Trophoblast cell (in vitro differentiated cells and primary cell): ENCODE measurements around the gene HOXC11.

Source experiments
- DNase-seq, 2 donors: peaks; one replicate each; pipeline ENCODE4 v3.0.0-alpha.2; 2016
- H2AFZ ChIP-seq: 2 replicates; pipeline ENCODE4 v1.6.1; 2013; ENCODE audit warnings: low read length, moderate library complexity, mild to moderate bottlenecking; ENCODE audit not compliant: insufficient read depth, poor library complexity
- H2AK5ac ChIP-seq: 2 replicates; pipeline ENCODE4 v1.6.1; 2013; ENCODE audit warnings: mild to moderate bottlenecking, low read length
- H2BK120ac ChIP-seq: 2 replicates; pipeline ENCODE4 v1.6.1; 2013; ENCODE audit warnings: low read length, mild to moderate bottlenecking, moderate library complexity; ENCODE audit not compliant: insufficient read depth, poor library complexity
- H2BK12ac ChIP-seq: 2 replicates; pipeline ENCODE4 v1.6.1; 2013; ENCODE audit warnings: mild to moderate bottlenecking, low read length, moderate library complexity
- H2BK5ac ChIP-seq: 2 replicates; pipeline ENCODE4 v1.6.1; 2013; ENCODE audit warnings: low read length, low read depth, moderate library complexity, mild to moderate bottlenecking; ENCODE audit not compliant: poor library complexity
- H3K14ac ChIP-seq: 2 replicates; pipeline ENCODE4 v1.6.1; 2013; ENCODE audit warnings: mild to moderate bottlenecking, low read length
- H3K18ac ChIP-seq: 2 replicates; pipeline ENCODE4 v1.6.1; 2013; ENCODE audit warnings: mild to moderate bottlenecking, low read length
- H3K23ac ChIP-seq: 2 replicates; pipeline ENCODE4 v1.6.1; 2013; ENCODE audit warnings: low read length
- H3K27ac ChIP-seq: 2 replicates; pipeline ENCODE4 v1.5.1; 2013; ENCODE audit warnings: low read depth, mild to moderate bottlenecking, inconsistent platforms, low read length, moderate library complexity
- H3K27me3 ChIP-seq: 2 replicates; pipeline ENCODE4 v1.6.1; 2013; ENCODE audit warnings: inconsistent platforms, mild to moderate bottlenecking, low read length, moderate library complexity; ENCODE audit not compliant: insufficient read depth
- H3K36me3 ChIP-seq, 2 experiments: 1 replicate in 1 of 2; 2 replicates in 1 of 2; pipeline ENCODE4 v1.6.1; 2013; ENCODE audit warnings: low read length in 2 of 2, mild to moderate bottlenecking in 2 of 2, moderate library complexity in 1 of 2; ENCODE audit not compliant: insufficient read depth in 2 of 2, control insufficient read depth in 1 of 2
- H3K4ac ChIP-seq: 2 replicates; pipeline ENCODE4 v1.6.1; 2013; ENCODE audit warnings: low read depth, mild to moderate bottlenecking, low read length, moderate library complexity
- H3K4me1 ChIP-seq, 2 experiments: 1 replicate in 1 of 2; 2 replicates in 1 of 2; pipeline ENCODE4 v1.6.1; 2013; ENCODE audit warnings: low read length in 2 of 2, mild to moderate bottlenecking in 2 of 2, moderate library complexity in 1 of 2; ENCODE audit not compliant: insufficient read depth in 2 of 2, control insufficient read depth in 1 of 2
- H3K4me2 ChIP-seq: 2 replicates; pipeline ENCODE4 v1.6.1; 2013; ENCODE audit warnings: inconsistent platforms, mild to moderate bottlenecking, low read length, moderate library complexity
- H3K4me3 ChIP-seq: 2 replicates; pipeline ENCODE4 v1.5.1; 2013; ENCODE audit warnings: mild to moderate bottlenecking, low read depth, low read length, inconsistent platforms
- H3K79me1 ChIP-seq: one replicate; pipeline ENCODE4 v1.6.1; 2013; ENCODE audit warnings: low read length
- H3K79me2 ChIP-seq: 2 replicates; pipeline ENCODE4 v1.6.1; 2013; ENCODE audit warnings: low read length, mild to moderate bottlenecking; ENCODE audit not compliant: control insufficient read depth, insufficient read depth, poor library complexity
- H3K9ac ChIP-seq: 2 replicates; pipeline ENCODE4 v1.6.1; 2013; ENCODE audit warnings: mild to moderate bottlenecking, low read length
- H3K9me3 ChIP-seq: 2 replicates; pipeline ENCODE4 v1.6.1; 2013; ENCODE audit warnings: low read depth, mild to moderate bottlenecking, control low read depth, inconsistent platforms, low read length; ENCODE audit not compliant: insufficient read depth
- H4K12ac ChIP-seq: 2 replicates; pipeline ENCODE4 v1.6.1; 2013; ENCODE audit warnings: low read depth, mild to moderate bottlenecking, low read length, moderate library complexity
- H4K8ac ChIP-seq: 2 replicates; pipeline ENCODE4 v1.6.1; 2013; ENCODE audit warnings: low read depth, mild to moderate bottlenecking, low read length, moderate library complexity
- H4K91ac ChIP-seq: one replicate; pipeline ENCODE4 v1.6.1; 2013; ENCODE audit warnings: low read depth, mild to moderate bottlenecking, low read length, moderate library complexity
- WGBS: extraction: QIAGEN DNeasy Blood & Tissue Kit; methylation state at CpG from one replicate; pipeline ENCODE4 v1.1.7; 2013; ENCODE audit warnings: missing lambda C conversion rate; ENCODE audit not compliant: insufficient read length, insufficient coverage; ENCODE audit errors: extremely low coverage; 5-methylcytosine and 5-hydroxymethylcytosine counted together

Gene HOXC11

GRCh38 chr12:53997204-53998109 is 24.5 kb downstream of the HOXC11 start:
- H3K14ac ChIP-seq, result no peak overlapping the region
- H3K36me3 ChIP-seq, result no peaks in the 10 kb centered on the region
- H2BK12ac ChIP-seq, result no peak overlapping the region
- no peaks in the 10 kb centered on the region for H3K79me1 ChIP-seq
- no peak overlapping the region for H2BK120ac ChIP-seq
- H4K91ac ChIP-seq, result no peak overlapping the region
- no peak overlapping the region for H3K4me2 ChIP-seq
- H3K23ac ChIP-seq, result no peak overlapping the region
- DNase-seq, result peak in 1 of 2 donors; percentile 15
- H2BK5ac ChIP-seq, result no peak overlapping the region
- no peak overlapping the region for H2AK5ac ChIP-seq
- H4K12ac ChIP-seq, result no peak overlapping the region
- H2AFZ ChIP-seq, result no peak overlapping the region
- WGBS, result no CpG with 5 or more reads among the region's 35 CpGs
- peaks cover 23% of the 10 kb centered on the region for H3K9me3 ChIP-seq
- no peak overlapping the region for H3K4me3 ChIP-seq
- H3K4ac ChIP-seq, result no peak overlapping the region
- no peak overlapping the region for H3K27ac ChIP-seq
- peaks cover 97% of the 10 kb centered on the region for H3K27me3 ChIP-seq
- no peaks in the 10 kb centered on the region for H3K79me2 ChIP-seq
- no peak overlapping the region for H3K18ac ChIP-seq
- peaks cover 0 to 11% of the 10 kb centered on the region in 2 experiments for H3K4me1 ChIP-seq
- no peak overlapping the region for H3K9ac ChIP-seq
- no peak overlapping the region for H4K8ac ChIP-seq

- no peak overlapping the region for H4K8ac ChIP-seq
- no peak overlapping the region for H3K18ac ChIP-seq
- no peak overlapping the region for H4K91ac ChIP-seq
- no peak overlapping the region for H3K9ac ChIP-seq
- H2AK5ac ChIP-seq, result no peak overlapping the region
- no peak for DNase-seq
- H3K27me3 ChIP-seq, result peaks cover 99% of the 10 kb centered on the region
- no peak overlapping the region for H2BK5ac ChIP-seq
- no peaks in the 10 kb centered on the region for H3K79me2 ChIP-seq
- no peak overlapping the region for H4K12ac ChIP-seq
- no peaks in the 10 kb centered on the region for H3K36me3 ChIP-seq
- H3K14ac ChIP-seq, result no peak overlapping the region
- no peak overlapping the region for H2BK120ac ChIP-seq
- H3K79me1 ChIP-seq, result no peaks in the 10 kb centered on the region
- peaks cover 0 to 11% of the 10 kb centered on the region in 2 experiments for H3K4me1 ChIP-seq
- no peak overlapping the region for H2AFZ ChIP-seq
- peaks cover 22% of the 10 kb centered on the region for H3K9me3 ChIP-seq
- no peak overlapping the region for H3K4me3 ChIP-seq
- H2BK12ac ChIP-seq, result no peak overlapping the region
- no peak overlapping the region for H3K4me2 ChIP-seq
- no CpG with 5 or more reads among the region's 11 CpGs for WGBS
- no peak overlapping the region for H3K4ac ChIP-seq
- H3K23ac ChIP-seq, result no peak overlapping the region
- H3K27ac ChIP-seq, result no peak overlapping the region
Measured at GRCh38 chr12:53998110-53998899, 25.4 kb downstream of the HOXC11 start.

- no CpG with 5 or more reads among the region's 13 CpGs for WGBS
- DNase-seq, result no peak
- H4K91ac ChIP-seq, result no peak overlapping the region
- no peak overlapping the region for H3K4ac ChIP-seq
- H3K4me2 ChIP-seq, result no peak overlapping the region
- H3K14ac ChIP-seq, result no peak overlapping the region
- H3K36me3 ChIP-seq, result no peaks in the 10 kb centered on the region
- H2BK12ac ChIP-seq, result no peak overlapping the region
- peaks cover 19% of the 10 kb centered on the region for H3K9me3 ChIP-seq
- no peak overlapping the region for H2AFZ ChIP-seq
- H3K27ac ChIP-seq, result no peak overlapping the region
- no peaks in the 10 kb centered on the region for H3K79me1 ChIP-seq
- no peak overlapping the region for H4K12ac ChIP-seq
- no peak overlapping the region for H2AK5ac ChIP-seq
- no peak overlapping the region for H4K8ac ChIP-seq
- H3K79me2 ChIP-seq, result no peaks in the 10 kb centered on the region
- H2BK5ac ChIP-seq, result no peak overlapping the region
- H3K9ac ChIP-seq, result no peak overlapping the region
- H3K27me3 ChIP-seq, result peaks cover 98% of the 10 kb centered on the region
- H3K18ac ChIP-seq, result no peak overlapping the region
- no peak overlapping the region for H2BK120ac ChIP-seq
- no peak overlapping the region for H3K23ac ChIP-seq
- no peak overlapping the region for H3K4me3 ChIP-seq
- H3K4me1 ChIP-seq, result peaks cover 0 to 11% of the 10 kb centered on the region in 2 experiments
Measured at GRCh38 chr12:53998900-53999236, 25.9 kb downstream of the HOXC11 start.

- H3K23ac ChIP-seq, result no peak overlapping the region
- H3K79me2 ChIP-seq, result no peaks in the 10 kb centered on the region
- H2AFZ ChIP-seq, result no peak overlapping the region
- H4K8ac ChIP-seq, result no peak overlapping the region
- peaks cover 0 to 11% of the 10 kb centered on the region in 2 experiments for H3K4me1 ChIP-seq
- no peak overlapping the region for H3K27ac ChIP-seq
- peak overlapping the region; percentile 66 for H3K4me2 ChIP-seq
- no peak overlapping the region for H3K14ac ChIP-seq
- H3K4me3 ChIP-seq, result no peak overlapping the region
- no peaks in the 10 kb centered on the region for H3K36me3 ChIP-seq
- peak; percentile 41 to 78 for DNase-seq
- H3K9me3 ChIP-seq, result peaks cover 12% of the 10 kb centered on the region
- no peak overlapping the region for H2BK120ac ChIP-seq
- H2BK12ac ChIP-seq, result no peak overlapping the region
- no peak overlapping the region for H3K9ac ChIP-seq
- H3K79me1 ChIP-seq, result no peaks in the 10 kb centered on the region
- H3K27me3 ChIP-seq, result peaks cover 98% of the 10 kb centered on the region
- no peak overlapping the region for H2AK5ac ChIP-seq
- H4K12ac ChIP-seq, result no peak overlapping the region
- H3K18ac ChIP-seq, result no peak overlapping the region
- H2BK5ac ChIP-seq, result no peak overlapping the region
- no peak overlapping the region for H3K4ac ChIP-seq
- WGBS, result no CpG with 5 or more reads among the region's 35 CpGs
- no peak overlapping the region for H4K91ac ChIP-seq
Measured at GRCh38 chr12:53999559-54000115, 26.7 kb downstream of the HOXC11 start.
